SK-N-SH treated with all-trans-retinoic acid at 6 μM for 48 hours (cell line): Measurements from ENCODE around the gene RYR1.

ENCODE experiments used
- ATAC-seq: fragments of 200-7000 bp; cut with Tn5 transposase; 3 replicates; pipeline ENCODE4 v1.9.1; 2020; ENCODE audit warnings: mild to moderate bottlenecking, moderate library complexity
- ARNTL ChIP-seq: fragments of 450-650 bp; formaldehyde crosslinking; IDR thresholded peaks from 2 replicates; pipeline ENCODE4 v1.5.0; 2020; ENCODE audit warnings: low read depth, mild to moderate bottlenecking, moderate library complexity, borderline replicate concordance
- CREB5 ChIP-seq: fragments of 250-450 bp; sonication (Bioruptor Pico); IDR thresholded peaks from 2 replicates; pipeline ENCODE4 v1.5.1; 2020; ENCODE audit warnings: low read depth, mild to moderate bottlenecking, moderate library complexity
- CSDC2 ChIP-seq: fragments of 250-450 bp; sonication (Bioruptor Pico); IDR thresholded peaks from 2 replicates; pipeline ENCODE4 v1.5.0; 2020; ENCODE audit warnings: mild to moderate bottlenecking, moderate library complexity
- CSRNP3 ChIP-seq: fragments of 250-450 bp; sonication (Bioruptor Pico); IDR thresholded peaks from 2 replicates; pipeline ENCODE4 v1.5.1; 2021; ENCODE audit warnings: mild to moderate bottlenecking, moderate library complexity
- ESRRG ChIP-seq: fragments of 250-450 bp; sonication (Bioruptor Pico); IDR thresholded peaks from 2 replicates; pipeline ENCODE4 v1.6.1; 2021; ENCODE audit warnings: mild to moderate bottlenecking
- ISL1 ChIP-seq: fragments of 250-450 bp; sonication (Bioruptor Pico); IDR thresholded peaks from 2 replicates; pipeline ENCODE4 v2.1.2; 2022; ENCODE audit warnings: mild to moderate bottlenecking, moderate library complexity
- OSR1 ChIP-seq: fragments of 250-450 bp; sonication (Bioruptor Pico); IDR thresholded peaks from 2 replicates; pipeline ENCODE4 v1.8.0; 2022; ENCODE audit warnings: moderate library complexity, mild to moderate bottlenecking, inconsistent platforms
- POU6F1 ChIP-seq: fragments of 250-450 bp; sonication (Bioruptor Pico); IDR thresholded peaks from 2 replicates; pipeline ENCODE4 v1.8.0; 2021; ENCODE audit warnings: low read depth, mild to moderate bottlenecking, moderate library complexity, borderline replicate concordance
- PPARA ChIP-seq: fragments of 250-450 bp; sonication (Bioruptor Pico); IDR thresholded peaks from 2 replicates; pipeline ENCODE4 v1.5.0; 2020; ENCODE audit warnings: mild to moderate bottlenecking, borderline replicate concordance
- RARB ChIP-seq: fragments of 250-450 bp; sonication (Bioruptor Pico); IDR thresholded peaks from 2 replicates; pipeline ENCODE4 v1.8.0; 2021; ENCODE audit warnings: mild to moderate bottlenecking, moderate library complexity
- SNAI2 ChIP-seq: fragments of 250-450 bp; sonication (Bioruptor Pico); IDR thresholded peaks from 2 replicates; pipeline ENCODE4 v1.5.0; 2020; ENCODE audit warnings: mild to moderate bottlenecking, moderate library complexity
- TCF4 ChIP-seq: fragments of 250-450 bp; sonication (Bioruptor Pico); IDR thresholded peaks from 2 replicates; pipeline ENCODE4 v1.8.0; 2021; ENCODE audit warnings: mild to moderate bottlenecking, moderate library complexity, borderline replicate concordance
- TOX ChIP-seq: fragments of 250-450 bp; sonication (Bioruptor Pico); IDR thresholded peaks from 2 replicates; pipeline ENCODE4 v1.8.0; 2021; ENCODE audit warnings: mild to moderate bottlenecking, moderate library complexity, borderline replicate concordance
- ZC3H10 ChIP-seq: fragments of 250-450 bp; sonication (Bioruptor Pico); IDR thresholded peaks from 2 replicates; pipeline ENCODE4 v1.5.1; 2021; ENCODE audit warnings: mild to moderate bottlenecking, moderate library complexity
- ZFP3 ChIP-seq: fragments of 250-450 bp; sonication (Bioruptor Pico); IDR thresholded peaks from 2 replicates; pipeline ENCODE4 v1.5.0; 2020; ENCODE audit warnings: mild to moderate bottlenecking, moderate library complexity
- ZNF565 ChIP-seq: fragments of 450-650 bp; formaldehyde crosslinking; conservative IDR thresholded peaks from 2 replicates; pipeline ENCODE4 v1.5.0; 2020; ENCODE audit warnings: low read depth, mild to moderate bottlenecking, moderate library complexity
- ZNF70 ChIP-seq: fragments of 450-650 bp; formaldehyde crosslinking; IDR thresholded peaks from 2 replicates; pipeline ENCODE4 v1.5.0; 2020; ENCODE audit warnings: mild to moderate bottlenecking, moderate library complexity
- ZNF8 ChIP-seq: fragments of 450-650 bp; formaldehyde crosslinking; IDR thresholded peaks from 2 replicates; pipeline ENCODE4 v1.5.0; 2020; ENCODE audit warnings: mild to moderate bottlenecking, moderate library complexity
- TF ChIP-seq, protein P1 (sequence below): fragments of 250-450 bp; sonication (Bioruptor Pico); IDR thresholded peaks from 2 replicates; pipeline ENCODE4 v1.5.0; 2020; ENCODE audit warnings: mild to moderate bottlenecking, moderate library complexity
- TF ChIP-seq, protein P2 (sequence below): fragments of 250-450 bp; sonication (Bioruptor Pico); IDR thresholded peaks from 2 replicates; pipeline ENCODE4 v1.8.0; 2020; ENCODE audit warnings: mild to moderate bottlenecking, moderate library complexity, borderline replicate concordance

Gene RYR1

GRCh38 chr19:38615007-38615581, 181.6 kb downstream of the RYR1 start:
- no peak for ATAC-seq
- TF ChIP-seq ZNF565 (CRISPR knock-in tag), result no peak
- no peak for TF ChIP-seq CSRNP3 (CRISPR knock-in tag)
- no peak for TF ChIP-seq ZFP3 (CRISPR knock-in tag)
- TF ChIP-seq ISL1 (CRISPR knock-in tag), result no peak
- no peak for TF ChIP-seq TCF4 (CRISPR knock-in tag)
- TF ChIP-seq, protein P1, sequence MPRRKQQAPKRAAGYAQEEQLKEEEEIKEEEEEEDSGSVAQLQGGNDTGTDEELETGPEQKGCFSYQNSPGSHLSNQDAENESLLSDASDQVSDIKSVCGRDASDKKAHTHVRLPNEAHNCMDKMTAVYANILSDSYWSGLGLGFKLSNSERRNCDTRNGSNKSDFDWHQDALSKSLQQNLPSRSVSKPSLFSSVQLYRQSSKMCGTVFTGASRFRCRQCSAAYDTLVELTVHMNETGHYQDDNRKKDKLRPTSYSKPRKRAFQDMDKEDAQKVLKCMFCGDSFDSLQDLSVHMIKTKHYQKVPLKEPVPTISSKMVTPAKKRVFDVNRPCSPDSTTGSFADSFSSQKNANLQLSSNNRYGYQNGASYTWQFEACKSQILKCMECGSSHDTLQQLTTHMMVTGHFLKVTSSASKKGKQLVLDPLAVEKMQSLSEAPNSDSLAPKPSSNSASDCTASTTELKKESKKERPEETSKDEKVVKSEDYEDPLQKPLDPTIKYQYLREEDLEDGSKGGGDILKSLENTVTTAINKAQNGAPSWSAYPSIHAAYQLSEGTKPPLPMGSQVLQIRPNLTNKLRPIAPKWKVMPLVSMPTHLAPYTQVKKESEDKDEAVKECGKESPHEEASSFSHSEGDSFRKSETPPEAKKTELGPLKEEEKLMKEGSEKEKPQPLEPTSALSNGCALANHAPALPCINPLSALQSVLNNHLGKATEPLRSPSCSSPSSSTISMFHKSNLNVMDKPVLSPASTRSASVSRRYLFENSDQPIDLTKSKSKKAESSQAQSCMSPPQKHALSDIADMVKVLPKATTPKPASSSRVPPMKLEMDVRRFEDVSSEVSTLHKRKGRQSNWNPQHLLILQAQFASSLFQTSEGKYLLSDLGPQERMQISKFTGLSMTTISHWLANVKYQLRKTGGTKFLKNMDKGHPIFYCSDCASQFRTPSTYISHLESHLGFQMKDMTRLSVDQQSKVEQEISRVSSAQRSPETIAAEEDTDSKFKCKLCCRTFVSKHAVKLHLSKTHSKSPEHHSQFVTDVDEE (CRISPR knock-in tag), result no peak
- no peak for TF ChIP-seq PPARA (CRISPR knock-in tag)
- no peak for TF ChIP-seq POU6F1
- no peak for TF ChIP-seq ESRRG (CRISPR knock-in tag)
- TF ChIP-seq ARNTL (CRISPR knock-in tag), result no peak
- no peak for TF ChIP-seq OSR1 (CRISPR knock-in tag)
- TF ChIP-seq, all 23 proteins: peak for 0

DNA sequence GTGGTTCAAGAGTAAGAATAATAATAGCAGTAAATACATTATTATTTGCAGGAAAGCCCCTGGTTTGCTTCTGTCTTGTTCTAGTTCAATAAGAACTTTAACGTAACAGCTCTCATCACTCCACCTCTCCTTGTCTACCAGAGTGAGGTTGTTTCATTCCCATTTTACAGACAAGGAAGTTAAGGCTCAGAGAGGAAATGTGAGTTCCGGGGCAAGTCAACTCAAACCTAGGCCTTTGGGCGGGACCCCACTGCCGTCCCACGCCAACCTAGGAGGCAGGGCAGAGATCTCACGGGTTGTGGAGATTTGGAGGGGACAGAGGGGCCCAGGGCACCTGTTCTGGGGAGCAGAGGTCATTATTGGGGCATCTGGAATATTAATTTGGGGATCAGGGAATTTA, 182.8 kb downstream of the RYR1 start:
- TF ChIP-seq TOX (CRISPR knock-in tag), result no peak
- no peak for ATAC-seq

DNA sequence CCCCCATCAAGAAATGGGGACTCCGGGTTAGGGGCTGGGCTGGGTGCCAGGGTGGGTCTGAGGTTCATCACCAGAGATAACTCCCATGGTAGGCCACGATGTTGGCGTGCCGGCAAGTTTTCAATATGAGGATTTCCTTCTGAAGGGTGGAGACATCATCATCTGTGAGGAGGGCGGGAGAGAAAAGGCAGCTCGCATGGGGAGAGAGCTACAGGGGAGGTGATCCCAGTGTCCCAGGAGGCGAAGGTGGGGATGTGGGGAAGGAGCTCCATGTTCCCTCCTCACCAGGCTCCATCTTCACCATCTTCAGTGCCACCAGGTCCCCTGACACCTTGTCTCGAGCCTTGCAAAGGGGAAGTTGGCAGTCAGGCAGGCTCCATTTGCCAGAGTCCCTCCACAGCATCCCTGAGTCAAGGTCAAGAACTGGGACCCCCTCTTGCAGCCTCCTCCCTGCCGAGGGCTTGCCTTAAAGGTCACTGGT, 183.8 kb downstream of the RYR1 start:
- ATAC-seq, result no peak
- no peak for TF ChIP-seq CSDC2 (CRISPR knock-in tag)
- TF ChIP-seq, protein P2, sequence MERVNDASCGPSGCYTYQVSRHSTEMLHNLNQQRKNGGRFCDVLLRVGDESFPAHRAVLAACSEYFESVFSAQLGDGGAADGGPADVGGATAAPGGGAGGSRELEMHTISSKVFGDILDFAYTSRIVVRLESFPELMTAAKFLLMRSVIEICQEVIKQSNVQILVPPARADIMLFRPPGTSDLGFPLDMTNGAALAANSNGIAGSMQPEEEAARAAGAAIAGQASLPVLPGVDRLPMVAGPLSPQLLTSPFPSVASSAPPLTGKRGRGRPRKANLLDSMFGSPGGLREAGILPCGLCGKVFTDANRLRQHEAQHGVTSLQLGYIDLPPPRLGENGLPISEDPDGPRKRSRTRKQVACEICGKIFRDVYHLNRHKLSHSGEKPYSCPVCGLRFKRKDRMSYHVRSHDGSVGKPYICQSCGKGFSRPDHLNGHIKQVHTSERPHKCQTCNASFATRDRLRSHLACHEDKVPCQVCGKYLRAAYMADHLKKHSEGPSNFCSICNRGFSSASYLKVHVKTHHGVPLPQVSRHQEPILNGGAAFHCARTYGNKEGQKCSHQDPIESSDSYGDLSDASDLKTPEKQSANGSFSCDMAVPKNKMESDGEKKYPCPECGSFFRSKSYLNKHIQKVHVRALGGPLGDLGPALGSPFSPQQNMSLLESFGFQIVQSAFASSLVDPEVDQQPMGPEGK, result no peak

DNA sequence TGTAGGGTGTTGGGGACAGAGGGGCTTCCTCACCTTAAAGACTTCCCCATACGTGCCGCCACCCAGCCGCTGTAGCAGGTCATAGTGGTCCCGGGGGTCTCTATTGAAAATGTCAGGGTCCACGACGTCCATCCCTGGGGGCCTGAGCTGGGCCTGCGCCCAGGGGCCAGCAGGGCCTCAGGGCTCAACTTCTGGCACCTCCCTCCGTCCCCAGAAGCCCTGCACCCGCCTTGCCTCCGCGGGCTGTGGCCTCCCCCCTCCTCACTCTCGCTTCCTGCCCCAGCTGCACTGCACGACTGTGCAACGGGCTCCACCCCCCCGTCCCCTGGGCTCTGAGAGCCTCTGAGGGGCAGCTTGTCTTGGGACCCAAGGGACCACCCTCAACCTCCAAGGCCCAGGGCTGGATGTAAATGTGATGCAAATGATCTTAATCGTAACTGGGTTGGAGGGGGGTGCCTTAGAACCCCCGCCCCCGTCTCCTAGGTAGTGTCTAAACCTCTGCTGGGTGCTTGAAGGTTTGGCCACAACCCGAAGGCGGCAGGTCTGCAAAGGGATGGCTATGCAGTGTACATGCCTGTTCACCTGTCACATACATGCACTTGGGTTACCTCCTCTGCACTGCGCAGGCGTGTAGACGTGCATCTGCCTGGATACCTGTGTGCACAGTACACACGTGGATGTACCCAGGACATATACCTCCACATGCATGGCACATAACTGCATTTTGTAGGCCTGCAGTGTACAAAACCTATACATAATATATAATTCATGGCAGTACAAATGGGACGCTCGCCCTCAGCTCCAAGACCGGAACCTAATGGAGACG, 184.5 kb downstream of the RYR1 start, which contains the start of gene MAP4K1:
TSS of gene MAP4K1 (minus strand) at position 190 of the 826 bp plus-strand sequence. CDS start at position 132, 58 bp downstream.
- no peak; the same call in 2 of the 3 replicates for ATAC-seq
- TF ChIP-seq, protein P2, result no peak
- no peak for TF ChIP-seq TCF4 (CRISPR knock-in tag)
- no peak for TF ChIP-seq ARNTL (CRISPR knock-in tag)
- no peak for TF ChIP-seq RARB (CRISPR knock-in tag)
- no peak for TF ChIP-seq ZC3H10
- no peak for TF ChIP-seq PPARA (CRISPR knock-in tag)
- TF ChIP-seq ESRRG (CRISPR knock-in tag), result no peak
- no peak for TF ChIP-seq CREB5 (CRISPR knock-in tag)
- TF ChIP-seq, protein P1 (CRISPR knock-in tag), result no peak
- TF ChIP-seq ZNF8 (CRISPR knock-in tag), result no peak
- no peak for TF ChIP-seq SNAI2
- TF ChIP-seq ISL1 (CRISPR knock-in tag), result no peak
- no peak for TF ChIP-seq ZNF70 (CRISPR knock-in tag)
